GM23248 (cell line): Measurements from ENCODE around the gene C1orf115.

ENCODE experiments used
- EZH2 ChIP-seq: fragments of 200-600 bp; sonication (generic); IDR thresholded peaks from 2 replicates; pipeline ENCODE4 v1.6.1; 2018; ENCODE audit warnings: antibody characterized with exemption, mild to moderate bottlenecking; ENCODE audit not compliant: insufficient read depth, poor library complexity, severe bottlenecking
- EZH2phosphoT487 ChIP-seq: fragments of 200-600 bp; sonication (generic); IDR thresholded peaks from 2 replicates; pipeline ENCODE4 v1.6.1; 2018; ENCODE audit warnings: antibody characterized with exemption, moderate library complexity, mild to moderate bottlenecking, low read depth; ENCODE audit not compliant: insufficient read depth

- TF ChIP-seq EZH2 (no peak), EZH2phosphoT487 (no peak)
These were observed 44.6 kb downstream of the C1orf115 start for GRCh38 chr1:220734571-220735326.
